HepG2 (cell line): ENCODE data around the gene PFKP. TPM values are rescaled to one million over a fixed set of nuclear protein-coding genes. Genes with fewer than 3 reads are reported as not detected.

ENCODE experiments used
- ATAC-seq: fragments of 200-7000 bp; cut with Tn5 transposase; 3 replicates; pipeline ENCODE4 v1.9.1; 2020; ENCODE audit warnings: mild to moderate bottlenecking, moderate library complexity
- BruUV-seq: library from RNA; stranded (reverse); fragments of 400-500 nt; replicated peaks from 2 replicates; lab custom pipeline; 2021; lab: Mats Ljungman, UMichigan
- CTCF ChIA-PET: fragments of 300-600 bp; formaldehyde crosslinking; extraction: SDS; loops from one replicate; lab custom pipeline; 2021; ENCODE audit warnings: low total read pairs, inconsistent platforms, low intra/inter-chr PET ratio; lab: Yijun Ruan, JAX
- POLR2A ChIA-PET: fragments of 350-600 bp; sonication (Branson Sonifier 250); formaldehyde crosslinking; loops from one replicate; lab custom pipeline; 2020; ENCODE audit warnings: antibody characterized with exemption, inconsistent platforms; lab: Yijun Ruan, JAX
- DNase-seq: peaks from one replicate; pipeline ENCODE4 v3.0.0-alpha.2; 2015; ENCODE audit warnings: low spot score
- FAIRE-seq: peaks from 3 replicates; lab custom pipeline; 2011; peaks lifted over from hg19 to GRCh38; lab: Jason Lieb, UNC
- H2AFZ ChIP-seq: one replicate; pipeline ENCODE4 v1.6.1; 2011; ENCODE audit warnings: low read length, inconsistent platforms
- H3K27ac ChIP-seq: fragments of 300-600 bp; 3 replicates; pipeline ENCODE4 v1.8.0; 2011; ENCODE audit warnings: mixed run types, mild to moderate bottlenecking, mixed read lengths, low read length, inconsistent platforms; ENCODE audit not compliant: insufficient read depth; ENCODE audit errors: extremely low read length
- H3K27me3 ChIP-seq, 2 experiments: fragments of 200-600 bp in 1 of 2; 2 replicates in 1 of 2; 3 replicates in 1 of 2; pipeline versions ENCODE4 v1.6.0 to v1.8.0; 2011; ENCODE audit warnings: low read length in 2 of 2, mild to moderate bottlenecking in 2 of 2, moderate library complexity in 2 of 2, inconsistent platforms in 1 of 2; ENCODE audit not compliant: insufficient read depth in 2 of 2, control insufficient read depth in 1 of 2
- H3K36me3 ChIP-seq, 2 experiments: fragments of 200-600 bp in 1 of 2; replicated peaks in 1 of 2; 2 replicates in 1 of 2; 3 replicates in 1 of 2; pipeline versions ENCODE4 v1.5.1 to v1.8.0; 2011; ENCODE audit warnings: low read length in 2 of 2, inconsistent platforms in 1 of 2; ENCODE audit not compliant: insufficient read depth in 2 of 2, control insufficient read depth in 1 of 2
- H3K4me1 ChIP-seq: 2 replicates; pipeline ENCODE4 v1.5.1; 2012; ENCODE audit warnings: low read length, inconsistent platforms; ENCODE audit not compliant: insufficient read depth
- H3K4me2 ChIP-seq: 2 replicates; pipeline ENCODE4 v1.6.0; 2011; ENCODE audit warnings: low read depth, low read length, inconsistent platforms
- H3K4me3 ChIP-seq, 3 experiments: fragments of 200-600 bp in 1 of 3; sonication (generic), shearing (Covaris generic) in 1 of 3; replicated peaks in 1 of 3; 2 replicates each; pipeline ENCODE4 v1.5.1; 2011 to 2016; ENCODE audit warnings: low read length in 3 of 3, inconsistent platforms in 2 of 3, low read depth in 2 of 3, mild to moderate bottlenecking in 2 of 3, control low read depth in 1 of 3, mixed read lengths in 1 of 3; ENCODE audit not compliant: insufficient read depth in 1 of 3
- H3K79me2 ChIP-seq: one replicate; pipeline ENCODE4 v1.6.1; 2011; ENCODE audit warnings: low read length, inconsistent platforms; ENCODE audit not compliant: insufficient read depth
- H3K9ac ChIP-seq: 2 replicates; pipeline ENCODE4 v1.6.0; 2011; ENCODE audit warnings: mild to moderate bottlenecking, low read depth, low read length, inconsistent platforms; ENCODE audit not compliant: insufficient read depth
- H3K9me3 ChIP-seq: 2 replicates; pipeline ENCODE4 v1.5.1; 2012; ENCODE audit warnings: mild to moderate bottlenecking, low read length
- H4K20me1 ChIP-seq: 2 replicates; pipeline ENCODE4 v1.6.0; 2011; ENCODE audit warnings: inconsistent platforms, mild to moderate bottlenecking, low read length, moderate library complexity; ENCODE audit not compliant: insufficient read depth
- GATA4 ChIP-seq: sonication (generic); IDR thresholded peaks from 2 replicates; pipeline ENCODE4 v1.6.1; 2016; ENCODE audit warnings: antibody characterized with exemption, low read depth, borderline replicate concordance
- KAT7 ChIP-seq: IDR thresholded peaks from 2 replicates; pipeline ENCODE4 v1.6.1; 2018; ENCODE audit warnings: borderline replicate concordance, missing compliant biosample characterization
- MYNN ChIP-seq: sonication (generic); formaldehyde crosslinking; IDR thresholded peaks from 2 replicates; pipeline ENCODE4 v1.4.0; 2020; ENCODE audit warnings: mild to moderate bottlenecking, low read depth, missing genetic modification reagents
- NFATC3 ChIP-seq: sonication (generic); formaldehyde crosslinking; IDR thresholded peaks from 2 replicates; pipeline ENCODE4 v1.5.1; 2020; ENCODE audit warnings: mild to moderate bottlenecking, missing genetic modification reagents
- ZNF274 ChIP-seq: sonication (generic); formaldehyde crosslinking; IDR thresholded peaks from 2 replicates; pipeline ENCODE4 v1.5.1; 2020; ENCODE audit warnings: mild to moderate bottlenecking, missing genetic modification reagents
- WGBS: methylation state at CpG from one replicate; pipeline ENCODE4 v1.1.6; 2017; ENCODE audit warnings: low lambda C conversion rate; 5-methylcytosine and 5-hydroxymethylcytosine counted together
- in situ Hi-C: cut with HindIII; loops from 2 replicates; pipeline ENCODE4 v1.10.0; 2017; ENCODE audit warnings: low pct_unique_long_range_greater_than_20kb; ENCODE audit not compliant: extremely low pct_ligation_motif_present
- intact Hi-C: fragments of 100-400 bp; cut with micrococcal nuclease; formaldehyde crosslinking; loops from one replicate; pipeline ENCODE4 v1.10.0; 2022; ENCODE audit not compliant: unreplicated experiment
- polyA plus RNA-seq, 8 experiments: library from polyadenylated mRNA; depleted of rRNA in 3 of 8; stranded (reverse) in 7 of 8; unstranded in 1 of 8; fragments of >200 nt; fragmentation: Illumina TruSeq in 4 of 8; extraction: Trizol in 4 of 8; gene quantifications; 2 replicates each; pipeline versions ENCODE4 v1.2.1 to v1.2.3, GENCODE V29; 2011 to 2016; ENCODE audit warnings: low read depth in 4 of 8, missing spikeins in 1 of 8, mixed read lengths in 1 of 8; ENCODE audit not compliant: insufficient read depth in 1 of 8
- total RNA-seq, 5 experiments: library from RNA; depleted of rRNA; stranded (reverse); fragments of >200 nt; fragmentation: Illumina TruSeq; extraction: Trizol; gene quantifications; 2 replicates each; pipeline ENCODE4 v1.2.3, GENCODE V29; 2016; ENCODE audit warnings: low read depth in 1 of 5
- TF ChIP-seq, protein P1 (sequence below): sonication (generic); formaldehyde crosslinking; IDR thresholded peaks from 2 replicates; pipeline ENCODE4 v1.9.0; 2022; ENCODE audit warnings: low read depth, missing genetic modification reagents

PFKP gene
- total and polyA plus RNA-seq, 2 of the 13 experiments (the other 11 are each of a cell fraction or from before 2014, with no cell fraction given), result 0.80 to 2.4 TPM

DNA sequence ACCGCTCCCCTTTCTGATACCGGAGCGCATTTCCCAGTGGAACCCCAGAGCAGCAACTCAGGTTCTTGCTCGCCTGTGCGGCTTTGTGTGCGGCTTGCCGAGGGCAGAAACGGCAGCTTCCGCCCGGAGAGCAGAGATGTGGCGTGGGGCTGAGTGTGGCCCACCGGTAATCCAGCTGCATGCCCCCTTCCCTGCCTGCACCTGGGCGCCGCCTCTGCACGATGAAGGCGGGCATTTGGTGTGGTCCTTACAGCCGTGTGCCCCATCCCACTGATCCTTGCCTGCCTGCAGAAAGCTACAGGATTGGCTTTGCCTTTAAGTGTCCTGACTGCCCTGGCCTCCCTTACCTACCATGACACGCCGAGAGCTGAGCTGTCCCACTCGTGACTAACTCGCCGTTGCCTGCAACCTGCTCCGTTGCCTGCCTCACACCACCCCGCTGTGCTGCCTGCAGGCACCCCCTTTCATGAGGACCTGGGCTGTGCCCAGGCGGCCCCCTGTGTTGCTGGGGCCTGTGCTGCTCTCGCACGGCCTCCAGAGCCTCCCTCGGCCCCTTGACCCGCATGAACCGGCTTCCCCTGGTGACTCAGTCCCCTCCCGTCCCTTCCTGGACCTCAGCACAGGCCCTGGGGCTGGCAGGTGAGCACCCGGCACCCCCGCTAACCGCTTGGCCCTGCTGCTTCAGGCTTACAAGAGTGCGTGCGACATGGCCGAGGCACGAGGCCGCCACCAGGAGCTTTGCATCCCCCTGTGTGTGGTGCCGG is 57.2 kb downstream of the PFKP start:
- FAIRE-seq, result no peak
- TF ChIP-seq MYNN (CRISPR knock-in tag) (no peak), NFATC3 (CRISPR knock-in tag) (no peak), ZNF274 (no peak), KAT7 (CRISPR knock-in tag) (no peak), GATA4 (no peak)
- TF ChIP-seq, protein P1, sequence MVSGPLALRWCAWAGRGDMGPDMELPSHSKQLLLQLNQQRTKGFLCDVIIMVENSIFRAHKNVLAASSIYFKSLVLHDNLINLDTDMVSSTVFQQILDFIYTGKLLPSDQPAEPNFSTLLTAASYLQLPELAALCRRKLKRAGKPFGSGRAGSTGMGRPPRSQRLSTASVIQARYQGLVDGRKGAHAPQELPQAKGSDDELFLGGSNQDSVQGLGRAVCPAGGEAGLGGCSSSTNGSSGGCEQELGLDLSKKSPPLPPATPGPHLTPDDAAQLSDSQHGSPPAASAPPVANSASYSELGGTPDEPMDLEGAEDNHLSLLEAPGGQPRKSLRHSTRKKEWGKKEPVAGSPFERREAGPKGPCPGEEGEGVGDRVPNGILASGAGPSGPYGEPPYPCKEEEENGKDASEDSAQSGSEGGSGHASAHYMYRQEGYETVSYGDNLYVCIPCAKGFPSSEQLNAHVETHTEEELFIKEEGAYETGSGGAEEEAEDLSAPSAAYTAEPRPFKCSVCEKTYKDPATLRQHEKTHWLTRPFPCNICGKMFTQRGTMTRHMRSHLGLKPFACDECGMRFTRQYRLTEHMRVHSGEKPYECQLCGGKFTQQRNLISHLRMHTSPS (CRISPR knock-in tag), result no peak
- 83% methylated on average over 25 of the region's 40 CpGs for WGBS
- H3K4me1 ChIP-seq, result no peaks in the 10 kb centered on the region
- no peak for ATAC-seq
- H3K9ac ChIP-seq, result no peak overlapping the region
- in situ Hi-C loops (no loop called here), intact Hi-C loops (no loop called here)
- no peak for DNase-seq
- no peaks in the 10 kb centered on the region for H3K9me3 ChIP-seq
- no peak overlapping the region for H3K4me3 ChIP-seq
- CTCF ChIA-PET, result no interaction called here
- POLR2A ChIA-PET, result no interaction called here
- no peak overlapping the region for H2AFZ ChIP-seq
- BruUV-seq, result no TSS peak
- no peaks in the 10 kb centered on the region for H3K27me3 ChIP-seq
- H4K20me1 ChIP-seq, result no peaks in the 10 kb centered on the region
- no peak overlapping the region for H3K4me2 ChIP-seq
- no peaks in the 10 kb centered on the region for H3K79me2 ChIP-seq
- H3K36me3 ChIP-seq, result no peaks in the 10 kb centered on the region
- H3K27ac ChIP-seq, result no peak overlapping the region
